GM12874 (cell line): ENCODE data around the gene PCDH9.

ENCODE experiments used
- TF ChIP-seq, protein P1 (sequence below): IDR thresholded peaks from 2 replicates; pipeline ENCODE4 v1.5.1; 2011; ENCODE audit warnings: low read depth, mild to moderate bottlenecking, control low read depth, low read length, moderate library complexity; ENCODE audit not compliant: insufficient read depth

Gene PCDH9

DNA sequence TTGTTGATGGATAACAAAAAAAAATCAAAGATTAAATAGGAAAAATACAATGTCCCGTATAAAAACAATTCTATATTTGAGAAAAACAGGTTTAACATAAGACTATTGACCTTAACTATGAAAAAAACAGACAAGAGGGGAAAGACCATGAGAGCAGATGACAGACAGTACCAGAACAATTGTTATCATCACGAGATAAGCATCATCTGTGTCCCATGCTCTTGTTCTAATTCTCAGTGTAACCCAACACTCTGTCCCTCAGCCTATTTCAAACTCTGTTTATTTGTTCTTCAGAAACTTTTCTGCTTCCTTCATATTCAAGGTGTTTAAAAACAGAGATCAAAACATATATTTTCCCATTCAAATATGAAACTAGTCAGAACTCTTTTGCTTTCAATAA, 216.4 kb downstream of the PCDH9 start:
- TF ChIP-seq, protein P1, sequence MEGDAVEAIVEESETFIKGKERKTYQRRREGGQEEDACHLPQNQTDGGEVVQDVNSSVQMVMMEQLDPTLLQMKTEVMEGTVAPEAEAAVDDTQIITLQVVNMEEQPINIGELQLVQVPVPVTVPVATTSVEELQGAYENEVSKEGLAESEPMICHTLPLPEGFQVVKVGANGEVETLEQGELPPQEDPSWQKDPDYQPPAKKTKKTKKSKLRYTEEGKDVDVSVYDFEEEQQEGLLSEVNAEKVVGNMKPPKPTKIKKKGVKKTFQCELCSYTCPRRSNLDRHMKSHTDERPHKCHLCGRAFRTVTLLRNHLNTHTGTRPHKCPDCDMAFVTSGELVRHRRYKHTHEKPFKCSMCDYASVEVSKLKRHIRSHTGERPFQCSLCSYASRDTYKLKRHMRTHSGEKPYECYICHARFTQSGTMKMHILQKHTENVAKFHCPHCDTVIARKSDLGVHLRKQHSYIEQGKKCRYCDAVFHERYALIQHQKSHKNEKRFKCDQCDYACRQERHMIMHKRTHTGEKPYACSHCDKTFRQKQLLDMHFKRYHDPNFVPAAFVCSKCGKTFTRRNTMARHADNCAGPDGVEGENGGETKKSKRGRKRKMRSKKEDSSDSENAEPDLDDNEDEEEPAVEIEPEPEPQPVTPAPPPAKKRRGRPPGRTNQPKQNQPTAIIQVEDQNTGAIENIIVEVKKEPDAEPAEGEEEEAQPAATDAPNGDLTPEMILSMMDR = no peak

DNA sequence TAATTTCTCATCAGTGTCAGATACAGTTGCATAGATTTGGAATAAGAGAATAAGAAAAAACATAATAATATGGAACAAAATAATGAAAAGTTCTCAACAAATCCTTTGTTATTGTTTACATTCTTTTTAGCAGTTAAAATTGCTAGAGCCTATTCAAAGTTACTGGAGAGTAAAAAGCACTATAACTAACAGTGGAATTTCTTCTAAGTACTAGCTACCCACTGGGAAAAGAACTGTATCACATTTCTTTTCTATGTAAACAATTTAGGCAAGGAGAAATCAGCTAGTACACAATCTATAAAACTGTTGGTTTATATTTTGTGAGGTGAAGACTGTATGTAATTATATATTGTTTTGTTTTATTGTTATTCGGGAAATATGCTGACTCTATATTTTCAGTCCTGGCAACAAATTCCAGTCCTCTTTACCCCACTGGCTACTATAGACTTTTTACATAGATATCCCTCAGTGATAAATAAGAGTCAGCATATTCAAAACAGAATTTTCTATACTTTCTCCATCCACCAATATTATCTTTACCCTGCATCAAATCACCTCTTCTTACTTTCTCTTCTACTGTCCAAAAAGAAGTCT, 222.0 kb downstream of the PCDH9 start:
- TF ChIP-seq, protein P1 = no peak

DNA sequence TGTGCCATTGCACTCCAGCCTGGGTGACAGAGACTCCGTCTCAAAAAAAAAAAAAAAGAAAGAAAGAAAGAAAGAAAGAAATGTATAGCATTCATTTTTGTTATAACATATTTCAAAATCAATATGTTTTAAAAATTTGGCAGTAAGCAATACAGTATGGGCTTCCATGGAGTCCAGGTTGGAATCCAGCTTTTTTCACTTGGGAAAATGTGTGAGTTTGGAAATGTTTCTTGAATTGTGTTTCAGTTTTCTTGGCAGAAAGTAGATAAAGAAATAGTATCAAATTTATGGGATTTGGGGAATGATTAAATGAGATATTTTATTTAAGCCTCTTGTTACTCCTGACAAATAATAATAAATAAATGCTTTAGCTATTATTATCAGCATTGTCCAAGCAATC, 225.6 kb downstream of the PCDH9 start:
- TF ChIP-seq, protein P1 = no peak

DNA sequence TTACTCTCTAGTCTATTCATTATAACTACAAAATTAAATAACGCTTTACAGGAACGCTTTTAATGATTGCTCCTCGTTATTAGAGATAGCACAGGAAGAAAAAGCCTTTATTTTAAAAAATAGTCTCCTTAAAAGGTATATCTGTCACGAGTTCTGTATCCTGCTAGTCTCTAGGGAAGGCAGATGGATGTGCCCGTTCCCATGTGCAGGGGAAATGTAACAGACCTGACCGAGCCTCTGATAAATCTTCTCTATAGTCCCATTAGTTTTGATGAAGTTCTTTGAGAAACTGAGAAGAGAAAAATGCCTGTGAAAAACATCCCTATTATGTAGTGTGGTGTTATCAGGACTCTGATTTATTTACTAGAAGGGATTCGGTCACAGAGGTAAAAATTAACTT, 226.4 kb downstream of the PCDH9 start:
- TF ChIP-seq, protein P1 = no peak

DNA sequence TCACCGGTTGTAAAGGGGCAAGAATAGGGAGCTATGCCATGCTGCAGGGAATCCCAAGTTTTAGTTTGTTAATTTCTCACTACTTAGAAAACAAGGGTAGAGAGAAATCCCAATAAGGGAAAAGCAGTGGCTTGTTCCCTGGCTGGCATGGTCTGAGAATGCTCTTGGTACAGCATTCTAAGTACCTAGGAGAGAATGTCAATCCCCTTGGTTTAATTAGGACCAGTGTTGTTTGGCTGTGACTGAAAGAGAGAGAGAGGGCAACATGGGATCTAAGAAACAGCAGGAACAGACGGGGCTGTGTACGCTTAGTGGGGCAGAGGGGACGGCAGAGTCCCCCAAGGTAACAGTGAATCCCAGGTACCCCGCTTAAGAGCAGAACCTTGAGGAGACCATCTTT, 228.8 kb downstream of the PCDH9 start:
- TF ChIP-seq, protein P1 = no peak

DNA sequence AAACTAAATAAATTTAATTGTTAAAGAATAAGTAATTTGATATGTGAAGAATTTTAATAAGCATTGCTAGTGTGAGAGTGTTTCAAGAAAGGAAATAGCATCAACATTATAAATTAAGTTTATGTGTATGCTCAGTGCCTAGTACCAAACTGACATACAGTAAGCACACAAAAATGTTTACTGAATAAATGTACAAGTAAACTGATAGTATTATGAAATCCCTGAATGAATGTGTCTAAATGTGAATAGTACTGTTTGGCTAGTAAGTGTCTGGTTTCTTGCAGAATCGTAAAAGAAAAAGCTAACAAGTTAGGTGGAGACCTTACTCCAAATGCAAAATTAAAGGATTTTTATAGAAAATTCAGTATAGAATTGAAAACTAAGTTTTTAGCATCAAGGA, 233.6 kb downstream of the PCDH9 start:
- TF ChIP-seq, protein P1 = no peak

DNA sequence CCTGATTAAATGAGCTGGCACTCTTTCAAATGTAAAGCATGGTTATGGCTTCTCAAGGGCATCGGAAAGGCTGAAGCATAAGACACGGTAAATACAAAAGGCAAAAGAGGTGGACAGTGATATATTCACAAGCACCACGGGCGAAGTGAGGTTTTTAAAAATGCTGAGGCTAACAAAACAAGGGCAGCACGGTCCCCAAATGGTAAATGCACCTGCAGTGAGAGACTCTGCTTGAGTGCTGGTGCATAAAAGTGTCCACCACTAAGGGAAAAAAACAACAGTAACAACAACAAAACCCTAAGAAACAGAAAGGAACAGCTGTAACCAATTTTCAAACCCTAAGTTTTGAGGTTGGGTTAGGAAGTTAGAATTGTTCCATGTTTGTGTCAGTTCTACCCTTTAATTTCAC, 234.9 kb downstream of the PCDH9 start:
- TF ChIP-seq, protein P1 = no peak
